ENCODE data around the gene CEP170B.

DNA sequence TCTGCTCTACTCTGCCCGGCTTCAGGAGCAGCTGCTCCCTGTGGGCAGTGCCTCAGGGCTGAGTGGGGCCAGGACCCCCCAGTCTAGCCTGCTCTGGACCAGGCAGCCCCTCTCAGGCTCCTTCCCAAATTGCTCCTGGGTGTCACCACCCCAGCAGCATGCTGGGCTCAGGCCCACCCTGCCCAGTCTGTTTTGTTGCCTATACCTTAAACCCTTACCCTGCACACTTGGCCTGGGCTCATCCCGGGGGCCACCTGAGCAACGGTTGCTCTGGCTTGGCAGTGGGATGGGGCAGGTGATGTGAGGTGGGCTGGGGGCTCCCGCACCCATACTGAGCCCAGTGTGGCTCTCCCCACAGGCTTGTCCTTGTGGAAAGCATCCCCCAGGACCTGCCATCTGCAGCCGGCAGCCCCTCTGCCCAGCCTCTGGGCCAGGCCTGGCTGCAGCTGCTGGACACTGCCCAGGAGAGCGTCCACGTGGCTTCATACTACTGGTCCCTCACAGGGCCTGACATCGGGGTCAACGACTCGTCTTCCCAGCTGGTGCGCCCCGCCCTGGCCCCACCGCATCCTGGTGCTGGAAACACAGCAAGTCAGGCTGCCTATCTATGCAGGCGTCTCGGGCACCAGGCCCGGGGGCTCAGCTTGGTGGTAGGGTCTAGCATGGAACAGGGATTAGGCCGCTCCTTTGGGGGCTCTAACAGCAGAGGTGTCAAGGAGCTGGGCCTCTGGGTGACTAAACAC, 63.5 kb downstream of the CEP170B start:
- TF ChIP-seq, protein P1, sequence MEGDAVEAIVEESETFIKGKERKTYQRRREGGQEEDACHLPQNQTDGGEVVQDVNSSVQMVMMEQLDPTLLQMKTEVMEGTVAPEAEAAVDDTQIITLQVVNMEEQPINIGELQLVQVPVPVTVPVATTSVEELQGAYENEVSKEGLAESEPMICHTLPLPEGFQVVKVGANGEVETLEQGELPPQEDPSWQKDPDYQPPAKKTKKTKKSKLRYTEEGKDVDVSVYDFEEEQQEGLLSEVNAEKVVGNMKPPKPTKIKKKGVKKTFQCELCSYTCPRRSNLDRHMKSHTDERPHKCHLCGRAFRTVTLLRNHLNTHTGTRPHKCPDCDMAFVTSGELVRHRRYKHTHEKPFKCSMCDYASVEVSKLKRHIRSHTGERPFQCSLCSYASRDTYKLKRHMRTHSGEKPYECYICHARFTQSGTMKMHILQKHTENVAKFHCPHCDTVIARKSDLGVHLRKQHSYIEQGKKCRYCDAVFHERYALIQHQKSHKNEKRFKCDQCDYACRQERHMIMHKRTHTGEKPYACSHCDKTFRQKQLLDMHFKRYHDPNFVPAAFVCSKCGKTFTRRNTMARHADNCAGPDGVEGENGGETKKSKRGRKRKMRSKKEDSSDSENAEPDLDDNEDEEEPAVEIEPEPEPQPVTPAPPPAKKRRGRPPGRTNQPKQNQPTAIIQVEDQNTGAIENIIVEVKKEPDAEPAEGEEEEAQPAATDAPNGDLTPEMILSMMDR (IDR thresholded peaks at IDR 0.05; ENCODE audit: low read length) = no peak
- no peak for TF ChIP-seq EZH2 (IDR thresholded peaks at IDR 0.05; ENCODE audit: borderline replicate concordance, low read length)
